Gastroesophageal sphincter (tissue), 3 donors: ENCODE measurements around the gene ANO9.

Source experiments
- CTCF ChIP-seq, 4 experiments: fragments of 200-600 bp in 2 of 4; fragments of 450-650 bp in 2 of 4; sonication (generic) in 1 of 4; IDR thresholded peaks; one replicate each; pipeline ENCODE4 v1.5.1; 2017 to 2019; ENCODE audit warnings: antibody characterized with exemption in 4 of 4, mild to moderate bottlenecking in 2 of 4, moderate library complexity in 2 of 4
- EP300 ChIP-seq: sonication (generic); formaldehyde crosslinking; IDR thresholded peaks from one replicate; pipeline ENCODE4 v1.6.1; 2017; ENCODE audit warnings: antibody characterized with exemption, mild to moderate bottlenecking
- POLR2A ChIP-seq, 2 donors: fragments of 450-650 bp; IDR thresholded peaks; one replicate each; pipeline ENCODE4 v1.6.1; 2017; ENCODE audit warnings: antibody characterized with exemption in 2 of 2, mild to moderate bottlenecking in 2 of 2, moderate library complexity in 1 of 2
- POLR2AphosphoS5 ChIP-seq: sonication (generic); formaldehyde crosslinking; IDR thresholded peaks from one replicate; pipeline ENCODE4 v1.6.1; 2017; ENCODE audit warnings: antibody characterized with exemption

GRCh38 chr11:380491-380890 is 61.3 kb downstream of the ANO9 start:
- TF ChIP-seq CTCF (IDR thresholded peaks at IDR 0.05) (no peak), POLR2A (IDR thresholded peaks at IDR 0.05) (no peak), POLR2AphosphoS5 (no peak), EP300 (no peak)
